DLD1 (cell line): ENCODE measurements around the gene SLIT3.

Experiments
- in situ Hi-C: cut with HindIII; loops from 2 replicates; pipeline ENCODE4 v1.10.0; 2017; ENCODE audit warnings: low sequenced_read_pairs

Gene SLIT3

GRCh38 chr5:169116961-169117461 is 183.9 kb downstream of the SLIT3 start:
- in situ Hi-C loops, result no loop called here

GRCh38 chr5:169115461-169116124 is 185.3 kb downstream of the SLIT3 start:
- in situ Hi-C loops, result no loop called here

- in situ Hi-C loops, result no loop called here
Observed at GRCh38 chr5:169114466-169115065, 186.4 kb downstream of the SLIT3 start.

GRCh38 chr5:169112016-169112415 is 188.9 kb downstream of the SLIT3 start:
- in situ Hi-C loops, result no loop called here

- in situ Hi-C loops, result loop anchor here (10.0 kb wide), 1 partner anchor 92 kb away; no protein-coding TSS in a partner anchor
Observed at GRCh38 chr5:169106911-169107706, 193.8 kb downstream of the SLIT3 start.

GRCh38 chr5:169105582-169105981 is 195.4 kb downstream of the SLIT3 start:
- in situ Hi-C loops, result loop anchor here (10.0 kb wide), 1 partner anchor 91 kb away; no protein-coding TSS in a partner anchor

- in situ Hi-C loops, result loop anchor here (10.0 kb wide), 1 partner anchor 90 kb away; no protein-coding TSS in a partner anchor
Observed at GRCh38 chr5:169104937-169105494, 195.9 kb downstream of the SLIT3 start.

- in situ Hi-C loops, result loop anchor here (10.0 kb wide), 1 partner anchor 89 kb away; no protein-coding TSS in a partner anchor
Observed at GRCh38 chr5:169103586-169104181, 197.3 kb downstream of the SLIT3 start.

GRCh38 chr5:169101966-169102365 is 199.0 kb downstream of the SLIT3 start:
- in situ Hi-C loops, result loop anchor here (10.0 kb wide), 1 partner anchor 87 kb away; no protein-coding TSS in a partner anchor

- in situ Hi-C loops, result loop anchor here (10.0 kb wide), 1 partner anchor 86 kb away; no protein-coding TSS in a partner anchor
Observed at GRCh38 chr5:169100735-169101075, 200.2 kb downstream of the SLIT3 start.

GRCh38 chr5:169099801-169100734 is 200.9 kb downstream of the SLIT3 start:
- in situ Hi-C loops, result loop anchor here (10.0 kb wide), 1 partner anchor 85 kb away; no protein-coding TSS in a partner anchor

- in situ Hi-C loops, result no loop called here
Observed at GRCh38 chr5:169098331-169099121, 202.4 kb downstream of the SLIT3 start.

- in situ Hi-C loops, result no loop called here
Observed at GRCh38 chr5:169097374-169098326, 203.3 kb downstream of the SLIT3 start.

- in situ Hi-C loops, result no loop called here
Observed at GRCh38 chr5:169095976-169096375, 205.0 kb downstream of the SLIT3 start.

GRCh38 chr5:169095410-169095960 is 205.5 kb downstream of the SLIT3 start:
- in situ Hi-C loops, result no loop called here

GRCh38 chr5:169094586-169095409 is 206.1 kb downstream of the SLIT3 start:
- in situ Hi-C loops, result no loop called here
